GM10847 (cell line): ENCODE results near the gene TMEM270.

Experiments
- POLR2A ChIP-seq: IDR thresholded peaks from 2 replicates; pipeline ENCODE4 v1.6.1; 2011; ENCODE audit not compliant: insufficient read length; ENCODE audit errors: extremely low read depth

TMEM270 gene

DNA sequence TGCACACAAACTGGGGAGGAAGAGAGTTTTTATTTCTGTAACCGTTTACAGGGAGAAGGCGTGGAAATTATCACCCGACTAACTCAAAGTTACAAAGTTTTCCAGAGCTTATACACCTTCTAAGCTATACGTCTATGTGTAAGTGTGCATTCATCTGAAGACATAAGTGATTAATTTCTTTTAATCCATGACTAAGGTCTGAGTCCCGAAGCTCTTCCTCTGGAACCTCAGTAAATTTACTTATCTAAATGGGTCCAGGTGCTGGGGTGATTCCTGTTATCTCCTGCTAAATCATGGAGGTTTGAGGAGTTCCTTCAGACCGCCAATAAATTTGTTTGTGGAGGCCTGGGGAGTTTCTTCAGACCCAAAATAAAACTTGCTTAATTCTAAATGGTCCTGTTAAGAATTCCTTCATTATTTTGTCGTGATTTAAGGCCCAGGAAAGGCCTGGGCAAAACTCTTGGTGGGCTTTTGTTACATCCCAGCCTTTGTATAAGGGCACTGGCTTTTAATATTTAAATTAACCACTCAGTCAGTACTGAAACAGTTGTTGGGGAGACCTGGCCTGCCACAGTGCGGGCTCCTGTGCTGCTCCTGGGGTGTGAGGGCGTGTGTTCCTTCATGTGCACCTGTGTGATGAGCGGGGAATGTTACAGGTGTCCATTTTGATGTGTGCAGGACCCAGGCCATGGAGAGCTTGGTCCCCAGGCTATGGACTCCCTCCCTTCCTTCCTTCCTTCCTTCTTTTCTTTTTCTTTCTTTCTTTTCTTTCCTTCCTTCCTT, 12.8 kb upstream of the TMEM270 start:
- TF ChIP-seq POLR2A = no peak

DNA sequence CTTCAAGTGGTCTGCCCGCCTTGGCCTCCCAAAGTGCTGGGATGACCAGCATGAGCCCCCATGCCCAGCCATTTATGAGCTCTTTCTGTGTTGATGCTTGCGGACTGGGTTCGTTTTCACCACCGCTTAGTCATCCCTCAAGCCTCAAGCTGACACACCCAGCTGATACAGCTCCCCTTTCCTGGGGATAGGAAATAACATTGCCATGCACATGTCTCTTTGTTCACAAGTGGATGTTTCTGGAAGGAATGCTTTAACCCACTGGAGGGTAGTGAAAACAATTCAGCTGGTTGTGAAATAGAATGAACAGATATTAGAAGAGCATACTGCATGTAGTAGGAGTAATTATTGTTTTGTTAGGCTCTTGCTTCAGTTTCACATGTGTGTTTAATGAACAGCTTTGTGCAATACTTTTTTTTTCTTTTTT, 10.2 kb upstream of the TMEM270 start:
- no peak for TF ChIP-seq POLR2A

DNA sequence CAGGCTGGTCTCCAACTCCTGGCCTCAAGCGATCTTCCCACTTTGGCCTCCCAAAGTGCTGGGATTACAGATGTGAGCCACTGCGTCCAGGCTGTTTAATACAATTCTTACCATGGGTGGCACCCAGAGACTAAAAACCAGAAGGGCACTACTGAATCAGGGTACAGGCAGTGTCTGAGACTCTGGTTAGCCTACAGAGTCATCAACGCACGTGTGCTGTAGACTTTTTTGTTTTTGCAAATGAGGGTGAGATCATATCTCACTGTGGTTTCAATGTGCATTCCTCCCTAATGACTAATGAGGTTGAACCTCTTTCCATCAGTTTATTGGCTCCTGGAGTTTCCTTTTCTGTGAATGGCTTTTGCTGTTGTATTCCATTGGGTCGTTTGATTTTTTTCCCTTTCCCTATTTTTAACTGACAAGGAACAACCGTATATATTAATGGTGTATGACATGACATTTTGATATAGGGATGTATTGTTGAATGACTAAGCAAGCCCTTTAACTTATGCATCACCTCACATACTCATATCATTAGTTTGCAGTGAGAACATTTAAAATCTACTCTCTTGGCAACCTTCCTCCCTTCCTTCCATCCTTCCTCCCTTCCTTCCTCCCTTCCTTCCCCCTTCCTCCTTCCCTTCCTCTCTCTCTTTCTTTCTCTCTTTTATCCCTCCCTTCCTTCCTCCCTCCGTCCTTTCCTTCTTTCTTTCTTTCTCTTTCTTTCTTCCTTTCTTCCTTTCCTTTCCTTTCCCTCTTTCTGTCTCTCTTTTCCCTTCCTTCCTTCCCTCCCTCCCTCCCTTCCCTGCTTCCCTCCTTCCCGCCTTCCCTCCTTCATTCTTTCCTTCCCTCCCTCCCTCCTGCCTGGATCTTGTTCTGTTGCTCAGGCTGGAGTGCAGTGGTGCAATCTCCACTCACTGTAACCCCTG, 9.3 kb upstream of the TMEM270 start:
- TF ChIP-seq POLR2A = no peak

DNA sequence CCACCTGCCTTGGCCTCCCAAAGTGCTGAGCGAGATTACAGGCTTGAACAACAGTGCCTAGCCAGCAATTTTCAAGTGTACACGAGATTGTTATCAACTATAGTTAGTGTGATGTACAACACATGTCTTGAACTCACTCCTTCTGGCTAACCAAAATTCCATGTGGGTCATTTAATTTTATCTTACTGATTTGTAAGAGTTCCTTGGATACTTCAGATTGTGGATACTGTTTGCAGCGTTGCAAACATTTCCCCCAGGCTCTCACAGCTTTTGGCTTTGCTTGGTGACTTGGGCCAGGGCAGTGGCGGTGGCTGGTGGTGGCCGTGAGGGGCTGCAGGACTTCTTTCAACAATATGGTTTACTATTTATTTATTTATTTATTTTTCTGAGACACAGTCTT, 8.5 kb upstream of the TMEM270 start:
- no peak for TF ChIP-seq POLR2A

DNA sequence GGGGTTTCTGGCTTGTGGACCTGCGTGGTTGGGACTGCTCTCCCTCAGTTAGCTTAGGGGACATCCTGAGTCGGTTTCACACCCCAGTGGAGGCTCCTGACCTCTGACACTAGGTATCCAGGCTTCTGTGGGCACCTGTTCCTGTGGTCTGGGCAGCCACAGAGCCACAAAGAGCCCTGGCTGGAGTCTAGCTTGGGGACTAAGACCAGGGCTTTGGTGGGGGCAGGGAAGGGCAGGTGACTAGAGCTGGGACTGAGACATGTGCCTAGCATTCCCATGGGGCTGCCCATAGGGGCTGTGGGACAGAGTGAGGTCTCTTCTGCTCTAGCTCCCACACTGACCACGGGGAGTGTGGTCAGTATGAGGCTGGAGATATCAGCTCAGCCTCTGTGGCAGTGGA, 4.0 kb upstream of the TMEM270 start:
- no peak for TF ChIP-seq POLR2A

DNA sequence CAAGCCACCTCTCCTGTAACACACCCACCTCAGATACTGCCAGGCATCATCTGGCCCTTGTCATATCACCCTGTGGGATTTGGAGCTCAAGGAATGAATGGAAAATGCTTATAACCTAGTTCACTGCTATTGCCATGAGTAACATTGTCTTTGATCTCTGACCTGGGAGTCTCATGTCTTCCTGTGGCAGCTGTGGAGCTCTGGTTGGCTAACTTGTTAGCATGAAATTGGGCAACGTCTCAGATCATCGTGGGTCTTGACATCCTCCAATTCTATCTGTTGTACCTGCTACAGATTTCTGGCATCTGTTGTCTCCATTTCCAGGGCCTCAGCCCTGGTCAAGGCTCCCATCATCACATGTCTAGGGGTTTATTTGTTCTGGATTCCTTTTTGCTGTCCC, 2.2 kb upstream of the TMEM270 start:
- no peak for TF ChIP-seq POLR2A

DNA sequence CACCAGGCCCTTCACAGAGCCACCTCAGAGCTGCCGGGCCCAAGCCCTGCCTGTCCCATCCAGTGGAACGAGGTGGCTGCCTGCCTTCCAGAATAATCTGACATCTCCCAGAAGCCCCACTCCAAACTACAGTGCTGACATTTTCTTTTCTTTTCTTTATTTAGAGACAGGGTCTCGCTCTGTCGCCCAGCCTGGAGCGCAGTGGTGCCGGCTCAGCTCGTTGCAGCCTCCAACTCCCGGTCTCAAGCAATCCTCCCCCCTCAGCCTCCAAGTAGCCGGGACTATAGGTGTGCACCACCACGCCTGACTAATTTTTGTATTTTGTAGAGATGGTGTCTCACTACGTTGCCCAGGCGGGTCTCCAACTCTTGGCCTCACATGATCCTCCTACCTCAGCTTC, 346 bp downstream of the TMEM270 start:
- TF ChIP-seq POLR2A = no peak

DNA sequence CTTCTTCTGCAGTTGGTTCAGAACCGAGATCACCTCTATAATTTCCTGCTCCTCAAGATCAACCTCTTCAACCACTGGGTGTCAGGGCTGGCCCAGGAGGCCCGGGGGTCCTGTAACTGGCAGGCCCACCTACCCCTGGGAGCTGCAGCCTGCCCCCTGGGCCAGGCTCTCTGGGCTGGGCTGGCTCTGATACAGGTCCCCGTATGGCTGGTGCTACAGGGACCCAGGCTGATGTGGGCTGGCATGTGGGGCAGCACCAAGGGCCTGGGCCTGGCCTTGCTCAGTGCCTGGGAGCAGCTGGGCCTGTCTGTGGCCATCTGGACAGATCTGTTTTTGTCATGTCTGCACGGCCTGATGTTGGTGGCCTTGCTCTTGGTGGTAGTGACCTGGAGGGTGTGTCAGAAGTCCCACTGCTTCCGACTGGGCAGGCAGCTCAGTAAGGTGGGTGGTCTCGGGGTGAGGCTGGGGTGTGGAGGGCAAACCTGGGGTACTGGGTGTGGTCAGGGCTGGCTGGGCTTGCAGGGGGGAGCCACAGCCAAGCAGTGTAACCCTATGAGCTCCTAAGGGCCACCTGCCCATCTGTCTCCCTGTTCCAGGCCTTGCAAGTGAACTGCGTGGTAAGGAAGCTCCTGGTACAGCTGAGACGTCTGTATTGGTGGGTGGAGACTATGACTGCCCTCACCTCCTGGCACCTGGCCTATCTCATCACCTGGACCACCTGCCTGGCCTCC, 4.2 kb downstream of the TMEM270 start:
- no peak for TF ChIP-seq POLR2A

DNA sequence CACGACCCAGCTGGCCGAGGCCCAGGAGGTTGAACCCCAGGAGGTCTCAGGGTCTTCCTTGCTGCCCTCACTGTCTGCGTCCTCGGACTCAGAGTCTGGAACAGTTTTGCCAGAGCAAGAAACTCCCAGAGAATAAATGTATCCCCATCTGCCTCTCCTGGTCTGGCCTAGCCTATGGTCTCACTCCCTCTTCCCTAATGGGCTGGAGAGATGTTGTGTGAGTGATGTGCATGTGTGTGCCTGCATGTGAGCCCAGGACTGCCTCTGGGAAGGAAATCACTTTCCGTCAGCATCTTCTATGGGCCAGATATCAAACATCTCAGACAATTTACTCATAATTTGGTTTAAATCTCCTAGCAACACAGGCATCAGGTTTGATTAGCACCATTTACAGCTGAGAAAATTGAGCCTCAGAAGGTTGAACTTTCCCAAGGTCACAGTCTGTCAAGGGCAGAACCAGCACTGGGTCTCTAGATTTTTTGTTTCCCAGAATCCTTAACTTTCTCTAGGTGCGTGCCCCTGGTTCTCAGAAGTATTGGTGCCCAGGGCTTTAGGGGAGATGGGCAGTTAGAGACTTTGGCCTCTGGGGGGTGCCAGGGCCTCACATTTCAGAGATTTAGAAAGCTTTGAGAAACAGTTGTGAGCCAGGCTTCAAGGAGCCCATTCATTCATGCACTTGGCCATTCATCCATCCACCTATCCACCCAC, 4.9 kb downstream of the TMEM270 start:
- TF ChIP-seq POLR2A = no peak

DNA sequence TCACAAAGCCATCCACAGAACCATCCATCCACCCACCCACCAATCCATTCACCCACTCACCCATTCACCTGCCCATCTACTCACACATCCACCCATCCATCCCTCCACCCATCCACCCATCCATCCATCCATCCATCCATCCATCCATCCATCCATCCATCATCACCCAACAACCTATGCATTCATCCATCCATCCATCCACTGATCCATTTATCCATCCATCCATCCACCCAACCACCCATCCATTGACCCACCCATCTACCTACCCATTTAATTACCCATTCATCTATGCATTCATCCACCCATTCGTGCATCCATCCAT, 5.4 kb downstream of the TMEM270 start:
- no peak for TF ChIP-seq POLR2A

DNA sequence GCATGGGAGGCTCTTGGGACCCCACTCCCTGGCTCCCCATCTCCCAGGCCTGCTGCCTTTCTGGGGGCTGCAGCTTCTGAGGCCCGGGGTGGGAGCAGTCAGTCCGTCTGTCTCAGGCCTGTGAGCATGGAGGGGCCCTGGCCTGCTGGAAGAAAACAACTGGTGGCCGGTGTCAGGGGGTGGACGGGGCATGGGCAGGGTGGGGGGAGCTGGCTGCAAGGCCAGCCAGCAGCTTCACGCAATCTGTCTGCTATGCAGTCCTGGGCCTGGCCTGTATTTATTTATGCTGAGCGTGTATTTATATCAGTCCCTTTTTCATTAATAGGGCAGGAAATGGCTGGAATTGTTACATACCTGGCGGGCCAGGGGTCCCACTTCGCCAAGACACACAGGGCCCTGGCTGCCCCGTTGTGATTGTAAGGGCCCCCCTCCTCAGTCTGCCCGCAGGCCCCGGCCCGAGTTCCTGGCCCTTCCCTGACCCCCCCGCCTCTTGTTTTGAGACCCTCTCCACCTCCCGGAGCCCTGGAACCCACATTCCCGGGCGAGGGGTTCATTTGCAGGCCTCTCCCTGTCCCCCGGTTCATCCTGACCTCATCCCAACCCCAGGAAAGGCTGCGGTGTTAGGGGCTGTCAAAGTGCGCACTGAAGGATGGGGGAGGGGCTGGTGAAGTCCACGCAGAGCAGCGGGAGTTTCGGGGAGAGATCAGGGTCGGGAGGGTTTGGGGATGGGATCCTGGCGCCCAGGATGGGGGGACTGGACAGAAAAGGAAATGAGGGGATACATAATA, 8.2 kb downstream of the TMEM270 start:
- TF ChIP-seq POLR2A = no peak

DNA sequence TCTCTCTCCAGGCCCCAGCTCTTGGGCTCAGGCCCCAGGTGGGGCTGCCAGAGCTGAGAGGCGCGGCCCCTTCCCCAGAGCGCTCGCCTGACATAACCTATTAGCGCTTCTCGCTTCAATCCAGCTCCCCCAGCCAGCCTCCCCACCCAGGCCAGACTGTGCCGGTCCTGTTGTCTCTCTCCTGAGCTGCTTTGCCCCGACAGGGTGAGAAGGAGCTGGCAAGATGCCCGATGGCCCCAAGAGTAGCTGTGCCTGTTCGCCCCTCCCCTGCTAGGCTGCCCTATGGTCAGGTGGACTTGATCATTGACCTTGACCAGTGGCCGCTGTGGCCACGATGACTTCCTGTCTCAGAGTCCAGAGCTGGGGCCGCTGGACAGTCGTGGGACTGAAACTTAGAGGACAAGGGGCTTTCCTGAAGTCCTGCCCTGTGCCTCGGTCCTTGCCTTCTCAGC, 9.1 kb downstream of the TMEM270 start:
- no peak for TF ChIP-seq POLR2A

DNA sequence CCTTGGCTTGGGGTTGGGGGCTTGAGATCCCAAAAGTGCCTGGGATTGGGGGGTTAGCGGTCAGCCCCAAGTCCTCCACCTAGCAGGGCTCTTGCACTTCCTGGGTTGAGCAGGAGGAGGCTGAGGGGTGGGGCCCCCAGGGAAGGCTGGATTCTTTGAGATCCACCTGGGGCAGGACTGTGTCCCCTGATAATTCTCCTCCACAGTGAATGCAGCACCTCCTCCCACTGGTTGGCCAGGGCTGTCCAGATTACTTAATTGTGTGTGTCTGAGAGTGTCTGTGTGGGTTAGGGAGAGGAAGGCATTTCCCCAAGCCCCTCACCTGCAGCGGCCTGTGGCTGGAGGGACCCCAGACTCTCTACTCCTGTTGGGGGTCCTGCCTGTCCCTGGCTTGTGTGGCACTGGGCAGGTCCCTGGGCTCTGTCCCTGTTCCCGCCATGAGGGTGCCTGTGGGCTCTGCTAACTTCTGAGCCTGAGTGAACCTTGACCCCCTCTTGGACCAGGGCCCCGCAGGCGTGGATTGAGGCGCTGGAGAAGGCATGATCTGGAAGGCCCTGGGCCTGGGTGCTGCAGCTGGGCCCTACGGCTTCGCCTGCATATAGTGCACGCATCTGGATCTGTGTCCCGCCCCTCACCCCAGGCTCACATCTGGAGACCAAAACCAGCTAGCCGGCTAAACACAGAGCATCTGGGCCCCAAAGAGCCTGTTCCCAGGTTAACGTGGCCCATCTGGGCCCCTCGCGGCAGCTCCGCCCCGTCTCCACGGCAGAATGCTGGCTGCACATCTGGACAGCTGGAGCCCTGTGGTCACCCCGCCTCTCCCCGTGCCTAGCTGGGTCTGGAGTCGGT, 10.4 kb downstream of the TMEM270 start:
- TF ChIP-seq POLR2A = no peak
